ENCODE data around the gene UGT1A10.
A peak's percentile ranks its signal among the peaks of the same experiment; 100 is the strongest.

DNA sequence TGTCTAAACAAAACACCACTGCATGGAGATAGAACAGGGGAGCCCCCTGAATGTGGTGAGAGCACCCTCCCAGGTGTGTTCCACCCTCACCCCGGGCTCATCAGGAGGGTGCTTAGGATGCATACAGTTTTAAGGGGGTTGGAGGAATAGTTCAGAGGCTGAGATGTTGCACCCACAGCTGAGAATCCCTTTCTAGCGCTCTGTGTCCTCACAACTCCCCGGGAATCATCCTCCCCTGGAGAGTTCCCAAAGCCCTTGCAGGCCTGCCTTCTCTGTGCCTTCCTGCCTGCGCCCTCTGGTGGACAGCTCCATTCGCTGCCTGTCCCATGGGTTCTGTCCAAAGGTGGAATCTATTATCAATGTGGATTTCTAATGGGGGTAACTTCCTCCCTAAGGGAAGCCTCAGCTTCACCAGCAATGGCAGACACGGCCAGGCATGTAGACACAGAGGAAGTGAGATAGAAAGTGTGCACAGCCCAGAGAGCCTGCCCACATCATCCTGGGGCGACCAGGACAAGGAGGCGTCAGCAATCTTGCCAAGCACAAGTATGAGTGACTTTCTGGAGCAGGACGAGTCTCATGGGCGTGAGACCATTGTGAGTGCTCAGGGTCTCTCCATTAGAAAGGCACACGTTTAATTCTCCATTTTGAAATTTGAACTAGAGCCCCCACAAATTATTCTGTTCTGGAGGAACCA, 75.2 kb downstream of the UGT1A10 start:
- peak; percentile 89 to 90 for TF ChIP-seq CTCF (IDR thresholded peaks at IDR 0.05; ENCODE audit: extremely low read depth in 1 of 2, insufficient read depth in 1 of 2, low read depth in 1 of 2, low read length in 2 of 2)
- no peak for TF ChIP-seq EZH2 (IDR thresholded peaks at IDR 0.05; ENCODE audit: borderline replicate concordance, low read depth, low read length, severe bottlenecking)
- TF ChIP-seq POLR2A (IDR thresholded peaks at IDR 0.05; ENCODE audit: low read depth, low read length), result no peak
- TF ChIP-seq JUN (IDR thresholded peaks at IDR 0.05; ENCODE audit: borderline replicate concordance, insufficient read depth, insufficient read length, low read depth), result no peak
- no peak for TF ChIP-seq POLR2AphosphoS5 (IDR thresholded peaks at IDR 0.05; ENCODE audit: insufficient read depth, low read depth, low read length)
- TF ChIP-seq MAX (IDR thresholded peaks at IDR 0.05; ENCODE audit: insufficient read depth, insufficient read length), result no peak
- TF ChIP-seq GATA2 (IDR thresholded peaks at IDR 0.05; ENCODE audit: insufficient read depth, insufficient read length, low read depth, low read length), result no peak
